GM23248 (cell line): Measurements from ENCODE around the gene ELF3. TPM values are rescaled to one million over a fixed set of nuclear protein-coding genes. Genes with fewer than 3 reads are reported as not detected.

Source experiments
- microRNA-seq: library from miRNA; unstranded; fragments of <30 nt; microRNA quantifications from one replicate; pipeline ENCODE4, GENCODE V29; 2016; ENCODE audit warnings: borderline number of aligned reads
- polyA plus RNA-seq: library from polyadenylated mRNA; unstranded; fragments of >200 nt; fragmentation: Nextera tagmentation; extraction: Ambion mirVana; gene quantifications from 2 replicates; pipeline ENCODE4 v1.2.1, GENCODE V29; 2016
- small RNA-seq: library from RNA; depleted of rRNA; stranded (forward); fragments of <200 nt; gene quantifications from one replicate; pipeline ENCODE3, GENCODE V24; 2014; ENCODE audit warnings: low read depth, low replicate concordance
- total RNA-seq: library from RNA; depleted of rRNA; stranded (reverse); fragments of >200 nt; shearing (Covaris generic); gene quantifications from 2 replicates; pipeline ENCODE4 v1.2.3, GENCODE V29; 2014; rRNA removed

ELF3 gene
- total and polyA plus RNA-seq, 2 experiments from 2014 or later, result not detected

Small RNA genes lying within 50 kb of the gene (microRNA-seq; reads per million reads assigned to microRNA genes)
- gene MIR6740, result not detected

Small RNA genes lying within 50 kb of the gene (small RNA-seq; reads per million reads assigned to genes)
- gene AL691482.1, result not detected
- not detected for gene AL691482.2
- gene MIR6740, result not detected
- gene RF00156, result not detected

Other genes with a start within 250 kb of the ELF3 start
- gene IPO9, start 181.4 kb upstream of the ELF3 start, total RNA-seq, result 17.6 and 18.3 TPM in 2 replicates
- 52.4 and 53.8 TPM in 2 replicates for gene IPO9, start 181.4 kb upstream of the ELF3 start, polyA plus RNA-seq
- 24.8 and 42.4 TPM in 2 replicates for gene SHISA4, start 121.7 kb upstream of the ELF3 start, total RNA-seq
- 47.9 and 48.0 TPM in 2 replicates for gene SHISA4, start 121.7 kb upstream of the ELF3 start, polyA plus RNA-seq
- 7.8 and 8.9 TPM in 2 replicates for gene LMOD1, start 64.0 kb upstream of the ELF3 start, total RNA-seq
- 6.1 and 6.3 TPM in 2 replicates for gene LMOD1, start 64.0 kb upstream of the ELF3 start, polyA plus RNA-seq
- gene TIMM17A, start 55.1 kb upstream of the ELF3 start, total RNA-seq, result 56.4 and 68.8 TPM in 2 replicates
- 116 and 123 TPM in 2 replicates for gene TIMM17A, start 55.1 kb upstream of the ELF3 start, polyA plus RNA-seq
- gene RNPEP, start 27.9 kb upstream of the ELF3 start, total RNA-seq, result 80.5 and 83.6 TPM in 2 replicates
- 68.6 and 70.7 TPM in 2 replicates for gene RNPEP, start 27.9 kb upstream of the ELF3 start, polyA plus RNA-seq
- not detected in 2 replicates for gene GPR37L1, start 112.3 kb downstream of the ELF3 start, total RNA-seq
- gene GPR37L1, start 112.3 kb downstream of the ELF3 start, polyA plus RNA-seq, result 0.03 TPM in 1 of 2 replicates, not detected in the other
- 25.0 and 32.5 TPM in 2 replicates for gene ARL8A, start 134.2 kb downstream of the ELF3 start, total RNA-seq
- gene ARL8A, start 134.2 kb downstream of the ELF3 start, polyA plus RNA-seq, result 33.5 and 33.9 TPM in 2 replicates
- gene PTPN7, start 150.0 kb downstream of the ELF3 start, total RNA-seq, result not detected in 2 replicates
- 0.16 TPM in 1 of 2 replicates, not detected in the other for gene PTPN7, start 150.0 kb downstream of the ELF3 start, polyA plus RNA-seq
- gene LGR6, start 183.2 kb downstream of the ELF3 start, total RNA-seq, result not detected in 2 replicates
- gene LGR6, start 183.2 kb downstream of the ELF3 start, polyA plus RNA-seq, result not detected in 2 replicates